ENCODE measurements around the gene WDR20.

WDR20 gene

DNA sequence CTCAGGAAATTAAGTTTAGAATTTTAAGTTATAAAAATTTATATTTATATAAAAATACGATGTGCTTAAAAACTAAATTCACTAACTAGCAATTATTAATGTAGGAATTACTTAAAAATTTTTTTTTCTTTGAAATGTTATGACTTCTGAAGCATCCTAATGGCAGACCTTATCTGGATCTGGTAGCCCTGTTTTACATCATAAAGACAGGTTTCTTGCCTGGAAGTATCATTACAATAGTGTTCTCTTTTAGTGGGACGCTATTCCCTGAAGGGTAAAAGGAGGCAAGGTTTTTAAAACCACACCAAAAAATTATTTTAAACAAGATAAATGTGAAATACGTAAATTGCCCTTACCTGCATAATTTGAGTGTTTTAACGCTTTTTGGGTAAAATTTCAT lies 2.1 kb downstream of the WDR20 start:
- Histone ChIP-seq H3K9ac (no peak overlapping the region), H3K79me2 (ENCODE audit: insufficient read depth, low read depth) (peaks cover 67% of the 10 kb centered on the region), H3K4me1 (ENCODE audit: low read depth, poor library complexity, severe bottlenecking) (peaks cover 23% of the 10 kb centered on the region), H4K20me1 (ENCODE audit: insufficient read depth) (no peaks in the 10 kb centered on the region; the same call in 1 of the 2 replicates), H3K4me2 (peak overlapping the region; percentile 62; the same call in 1 of the 2 replicates), H3K27ac (no peak overlapping the region), H2AFZ (ENCODE audit: low read depth) (no peak overlapping the region), H3K36me3 (ENCODE audit: insufficient read depth) (no peaks in the 10 kb centered on the region), H3K4me3 (IDR thresholded peaks at IDR 0.05; ENCODE audit: insufficient read depth, low read depth, low read length) (no peak overlapping the region), H3K27me3 (ENCODE audit: insufficient read depth, low read depth) (no peaks in the 10 kb centered on the region)
- TF ChIP-seq, protein P1, sequence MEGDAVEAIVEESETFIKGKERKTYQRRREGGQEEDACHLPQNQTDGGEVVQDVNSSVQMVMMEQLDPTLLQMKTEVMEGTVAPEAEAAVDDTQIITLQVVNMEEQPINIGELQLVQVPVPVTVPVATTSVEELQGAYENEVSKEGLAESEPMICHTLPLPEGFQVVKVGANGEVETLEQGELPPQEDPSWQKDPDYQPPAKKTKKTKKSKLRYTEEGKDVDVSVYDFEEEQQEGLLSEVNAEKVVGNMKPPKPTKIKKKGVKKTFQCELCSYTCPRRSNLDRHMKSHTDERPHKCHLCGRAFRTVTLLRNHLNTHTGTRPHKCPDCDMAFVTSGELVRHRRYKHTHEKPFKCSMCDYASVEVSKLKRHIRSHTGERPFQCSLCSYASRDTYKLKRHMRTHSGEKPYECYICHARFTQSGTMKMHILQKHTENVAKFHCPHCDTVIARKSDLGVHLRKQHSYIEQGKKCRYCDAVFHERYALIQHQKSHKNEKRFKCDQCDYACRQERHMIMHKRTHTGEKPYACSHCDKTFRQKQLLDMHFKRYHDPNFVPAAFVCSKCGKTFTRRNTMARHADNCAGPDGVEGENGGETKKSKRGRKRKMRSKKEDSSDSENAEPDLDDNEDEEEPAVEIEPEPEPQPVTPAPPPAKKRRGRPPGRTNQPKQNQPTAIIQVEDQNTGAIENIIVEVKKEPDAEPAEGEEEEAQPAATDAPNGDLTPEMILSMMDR (conservative IDR thresholded peaks at IDR 0.05; ENCODE audit: low read depth, low read length), result no peak

DNA sequence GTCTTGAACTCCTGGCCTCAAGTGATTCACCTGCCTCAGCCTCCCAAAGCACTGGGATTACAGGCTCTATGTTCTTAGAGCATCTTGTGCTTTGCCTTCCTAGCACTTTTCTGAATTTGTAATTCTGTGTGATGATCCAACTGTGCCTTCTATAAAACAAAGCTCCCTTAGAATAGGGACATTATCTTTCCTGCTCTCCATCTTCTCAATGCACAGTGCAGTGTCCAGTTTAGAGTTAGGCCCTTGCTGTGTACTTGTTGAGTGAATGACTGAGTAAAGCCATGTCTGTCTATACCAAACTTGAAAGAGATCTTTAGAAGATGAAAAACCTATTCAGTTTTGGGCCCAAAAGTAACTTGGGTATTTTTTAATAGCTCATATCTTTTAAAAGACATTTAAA lies 5.2 kb downstream of the WDR20 start:
- H4K20me1 ChIP-seq (ENCODE audit: insufficient read depth), result no peaks in the 10 kb centered on the region; the same call in 1 of the 2 replicates
- H3K79me2 ChIP-seq (ENCODE audit: insufficient read depth, low read depth), result peaks cover 95% of the 10 kb centered on the region

DNA sequence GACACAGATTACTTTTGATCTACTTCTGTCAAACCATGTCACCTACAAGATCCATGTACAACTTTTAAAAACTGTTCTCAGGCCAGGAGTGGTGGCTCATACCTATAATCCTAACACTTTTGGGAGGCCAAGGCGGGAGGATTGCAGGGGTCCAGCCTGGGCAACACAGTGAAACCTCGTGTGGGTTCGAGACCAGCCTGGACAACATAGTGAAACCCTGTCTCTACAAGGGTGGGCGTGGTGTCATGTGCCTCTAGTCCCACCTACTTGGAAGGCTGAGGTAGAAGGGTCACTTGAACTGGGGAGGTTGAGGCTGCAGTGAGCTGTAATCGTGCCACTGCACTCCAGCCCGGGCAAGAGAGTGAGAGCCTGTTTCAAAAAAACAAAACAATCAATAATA lies 5.7 kb downstream of the WDR20 start:
- TF ChIP-seq, protein P1 (conservative IDR thresholded peaks at IDR 0.05; ENCODE audit: low read depth, low read length), result no peak
- Histone ChIP-seq H3K27me3 (ENCODE audit: insufficient read depth, low read depth) (no peaks in the 10 kb centered on the region), H3K9ac (no peak overlapping the region), H3K27ac (no peak overlapping the region), H2AFZ (ENCODE audit: low read depth) (no peak overlapping the region), H4K20me1 (ENCODE audit: insufficient read depth) (no peaks in the 10 kb centered on the region; the same call in 1 of the 2 replicates), H3K4me2 (no peak overlapping the region), H3K79me2 (ENCODE audit: insufficient read depth, low read depth) (peaks cover 91% of the 10 kb centered on the region), H3K36me3 (ENCODE audit: insufficient read depth) (no peaks in the 10 kb centered on the region), H3K4me1 (ENCODE audit: low read depth, poor library complexity, severe bottlenecking) (peaks cover 19% of the 10 kb centered on the region), H3K4me3 (IDR thresholded peaks at IDR 0.05; ENCODE audit: insufficient read depth, low read depth, low read length) (no peak overlapping the region)

More for the DNA sequence above, 5.2 kb downstream of the WDR20 start:
- peaks cover 19% of the 10 kb centered on the region for H3K4me1 ChIP-seq (ENCODE audit: low read depth, poor library complexity, severe bottlenecking)
- H3K4me3 ChIP-seq (IDR thresholded peaks at IDR 0.05; ENCODE audit: insufficient read depth, low read depth, low read length), result no peak overlapping the region
- H3K27ac ChIP-seq, result no peak overlapping the region
- no peak overlapping the region for H3K9ac ChIP-seq
- no peaks in the 10 kb centered on the region for H3K36me3 ChIP-seq (ENCODE audit: insufficient read depth)
- H3K4me2 ChIP-seq, result no peak overlapping the region
- no peaks in the 10 kb centered on the region for H3K27me3 ChIP-seq (ENCODE audit: insufficient read depth, low read depth)
- no peak overlapping the region for H2AFZ ChIP-seq (ENCODE audit: low read depth)
- TF ChIP-seq, protein P1 (conservative IDR thresholded peaks at IDR 0.05; ENCODE audit: low read depth, low read length), result no peak

DNA sequence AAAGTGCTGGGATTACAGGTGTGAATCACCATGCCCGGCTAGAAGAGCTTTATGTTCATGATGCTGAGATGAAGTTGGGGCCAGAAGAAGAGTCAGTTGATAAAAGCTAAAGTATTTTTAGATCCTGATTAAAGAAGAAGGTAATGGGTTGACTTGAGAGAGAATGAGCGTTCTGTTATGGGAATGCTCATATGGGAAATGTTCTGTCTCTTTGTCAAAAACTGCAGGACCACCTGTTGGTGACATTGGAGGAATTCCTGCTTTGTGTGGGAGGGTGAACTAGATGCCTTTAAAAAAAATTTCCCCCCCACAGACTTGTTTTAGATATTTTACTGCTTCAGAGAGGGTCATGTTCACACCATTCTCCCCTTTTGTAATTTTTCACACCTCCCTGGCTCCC lies 6.7 kb downstream of the WDR20 start:
- TF ChIP-seq, protein P1 (conservative IDR thresholded peaks at IDR 0.05; ENCODE audit: low read depth, low read length), result no peak
- Histone ChIP-seq H3K4me2 (no peak overlapping the region), H3K9ac (no peak overlapping the region), H3K4me1 (ENCODE audit: low read depth, poor library complexity, severe bottlenecking) (peaks cover 15% of the 10 kb centered on the region), H2AFZ (ENCODE audit: low read depth) (no peak overlapping the region), H4K20me1 (ENCODE audit: insufficient read depth) (no peaks in the 10 kb centered on the region; the same call in 1 of the 2 replicates), H3K4me3 (IDR thresholded peaks at IDR 0.05; ENCODE audit: insufficient read depth, low read depth, low read length) (no peak overlapping the region), H3K36me3 (ENCODE audit: insufficient read depth) (no peaks in the 10 kb centered on the region), H3K79me2 (ENCODE audit: insufficient read depth, low read depth) (peaks cover 87% of the 10 kb centered on the region), H3K27me3 (ENCODE audit: insufficient read depth, low read depth) (no peaks in the 10 kb centered on the region), H3K27ac (no peak overlapping the region)

Data from KMS-11 (cell line).